Transverse colon (tissue), 4 donors: ENCODE measurements around the gene STON2. TPM values are rescaled to one million over a fixed set of nuclear protein-coding genes. Genes with fewer than 3 reads are reported as not detected.

ENCODE experiments used
- DNase-seq: peaks from one replicate; pipeline ENCODE4 v3.0.0-alpha.2; 2019
- H3K27ac ChIP-seq, 4 donors: fragments of 200-600 bp; sonication (generic); 2 replicates each; pipeline ENCODE4 v1.5.1; 2016 to 2018; ENCODE audit warnings: inconsistent platforms in 4 of 4
- H3K27me3 ChIP-seq: fragments of 200-600 bp; sonication (generic); 2 replicates; pipeline ENCODE4 v1.5.1; 2017; ENCODE audit warnings: inconsistent platforms
- H3K36me3 ChIP-seq, 4 donors: fragments of 200-600 bp; sonication (generic); 2 replicates each; pipeline ENCODE4 v1.5.1; 2017 to 2019; ENCODE audit warnings: inconsistent platforms in 4 of 4
- H3K4me1 ChIP-seq, 4 donors: fragments of 200-600 bp; sonication (generic); 2 replicates each; pipeline ENCODE4 v1.5.1; 2017 to 2020; ENCODE audit warnings: inconsistent platforms in 4 of 4
- H3K4me3 ChIP-seq, 4 donors: fragments of 200-600 bp; sonication (generic); 1 replicate in 1 of 4; 2 replicates in 3 of 4; pipeline versions ENCODE4 v1.5.1 to v1.6.1; 2017 to 2019; ENCODE audit warnings: inconsistent platforms in 4 of 4
- H3K9me3 ChIP-seq, 2 donors: fragments of 200-600 bp; sonication (generic); 2 replicates each; pipeline ENCODE4 v1.5.1; 2017 to 2019; ENCODE audit warnings: inconsistent platforms in 2 of 2
- CTCF ChIP-seq, 5 experiments: fragments of 200-600 bp in 3 of 5; fragments of 450-650 bp in 2 of 5; sonication (generic) in 3 of 5; IDR thresholded peaks; 1 replicate in 2 of 5; 2 replicates in 3 of 5; pipeline ENCODE4 v1.5.1; 2016 to 2017; ENCODE audit warnings: antibody characterized with exemption in 5 of 5, inconsistent platforms in 3 of 5, mild to moderate bottlenecking in 2 of 5, moderate library complexity in 1 of 5
- EP300 ChIP-seq: sonication (generic); formaldehyde crosslinking; IDR thresholded peaks from one replicate; pipeline ENCODE4 v1.6.1; 2017; ENCODE audit warnings: antibody characterized with exemption, low read depth
- POLR2A ChIP-seq: fragments of 450-650 bp; IDR thresholded peaks from one replicate; pipeline ENCODE4 v1.6.1; 2016; ENCODE audit warnings: antibody characterized with exemption, mild to moderate bottlenecking, moderate library complexity
- POLR2AphosphoS5 ChIP-seq, 3 donors: sonication (generic); formaldehyde crosslinking; IDR thresholded peaks; one replicate each; pipeline ENCODE4 v1.6.1; 2016; ENCODE audit warnings: antibody characterized with exemption in 3 of 3
- WGBS, 2 donors: methylation state at CpG; one replicate each; pipeline ENCODE4 v1.1.5; 2018; ENCODE audit warnings: low coverage in 1 of 2; 5-methylcytosine and 5-hydroxymethylcytosine counted together
- in situ Hi-C, 4 donors: fragments of 200-750 bp; cut with MboI; loops; one replicate each; pipeline versions ENCODE4 v1.15.0 to v1.15.1; 2017; ENCODE audit warnings: low sequenced_read_pairs in 3 of 4, low pct_ligation_motif_present in 1 of 4, low pct_unique_long_range_greater_than_20kb in 1 of 4
- intact Hi-C: fragments of 100-400 bp; cut with DNase I; formaldehyde crosslinking; loops from one replicate; pipeline ENCODE4 v1.15.1; 2023; ENCODE audit warnings: low total_unique reads
- total RNA-seq, 4 donors: library from RNA; depleted of rRNA; stranded (reverse); fragments of >200 nt; gene quantifications; one replicate each; pipeline ENCODE4 v1.1.0, GENCODE V29; 2016

Gene STON2
- total RNA-seq, 4 donors from 2014 or later = 10.8 to 39.4 (median 17.5) TPM

GRCh38 chr14:81273961-81274575 lies 126.1 kb downstream of the STON2 start:
- Histone ChIP-seq H3K4me1 (peaks cover 0 to 8% (median 4%) of the 10 kb centered on the region in 4 donors), H3K4me3 (no peak overlapping the region), H3K27ac (no peak overlapping the region), H3K9me3 (no peaks in the 10 kb centered on the region), H3K36me3 (no peaks in the 10 kb centered on the region), H3K27me3 (no peaks in the 10 kb centered on the region)
- TF ChIP-seq POLR2A = no peak
- TF ChIP-seq EP300 = no peak
- no peak for TF ChIP-seq POLR2AphosphoS5 (IDR thresholded peaks at IDR 0.05)
- TF ChIP-seq CTCF (IDR thresholded peaks at IDR 0.05) = no peak
- no peak for DNase-seq
- intact Hi-C loops = loop anchor here (5.0 kb wide), 1 partner anchor 178 kb away; no protein-coding TSS in a partner anchor
- WGBS, 2 donors = 73 to 82% methylated on average over 2 to 3 of the region's 3 CpGs
- in situ Hi-C loops = loop anchor here (5.0 to 10.0 kb wide), 3 partner anchors 171 to 191 kb away; no protein-coding TSS in a partner anchor

GRCh38 chr14:81273521-81273920 lies 126.6 kb downstream of the STON2 start:
- Histone ChIP-seq H3K36me3 (no peaks in the 10 kb centered on the region), H3K27ac (no peak overlapping the region), H3K27me3 (no peaks in the 10 kb centered on the region), H3K4me1 (peaks cover 0 to 8% (median 4%) of the 10 kb centered on the region in 4 donors), H3K9me3 (no peaks in the 10 kb centered on the region), H3K4me3 (no peak overlapping the region)
- intact Hi-C loops = loop anchor here (5.0 kb wide), 1 partner anchor 179 kb away; no protein-coding TSS in a partner anchor
- TF ChIP-seq POLR2AphosphoS5 (IDR thresholded peaks at IDR 0.05) = no peak
- TF ChIP-seq CTCF (IDR thresholded peaks at IDR 0.05) = no peak
- TF ChIP-seq POLR2A = no peak
- no peak for TF ChIP-seq EP300
- in situ Hi-C loops = loop anchor here (5.0 to 10.0 kb wide), 3 partner anchors 171 to 191 kb away; no protein-coding TSS in a partner anchor
- no peak for DNase-seq
- WGBS, 2 donors = 92 to 93% methylated on average over 2 to 9 of the region's 9 CpGs

GRCh38 chr14:81272317-81272716 lies 127.8 kb downstream of the STON2 start:
- H3K36me3 ChIP-seq = no peaks in the 10 kb centered on the region
- no peaks in the 10 kb centered on the region for H3K27me3 ChIP-seq
- TF ChIP-seq POLR2AphosphoS5 (IDR thresholded peaks at IDR 0.05) (no peak), EP300 (no peak), CTCF (IDR thresholded peaks at IDR 0.05) (no peak), POLR2A (no peak)
- H3K9me3 ChIP-seq = no peaks in the 10 kb centered on the region
- whole genome bisulfite sequencing, 2 donors = 73 to 87% methylated on average over 2 of the region's 2 CpGs
- intact Hi-C loops (loop anchor here (5.0 kb wide), 1 partner anchor 180 kb away; no protein-coding TSS in a partner anchor), in situ Hi-C loops (loop anchor here (5.0 to 10.0 kb wide), 3 partner anchors 172 to 192 kb away; no protein-coding TSS in a partner anchor)
- H3K4me3 ChIP-seq = no peak overlapping the region
- H3K27ac ChIP-seq = no peak overlapping the region
- no peak for DNase-seq
- H3K4me1 ChIP-seq = peaks cover 0 to 8% (median 4%) of the 10 kb centered on the region in 4 donors

GRCh38 chr14:81269979-81270375 lies 130.1 kb downstream of the STON2 start:
- in situ Hi-C loops = loop anchor here (5.0 to 10.0 kb wide), 3 partner anchors 175 to 195 kb away; no protein-coding TSS in a partner anchor
- Histone ChIP-seq H3K4me3 (no peak overlapping the region), H3K27me3 (no peaks in the 10 kb centered on the region), H3K4me1 (peaks cover 0 to 8% (median 4%) of the 10 kb centered on the region in 4 donors), H3K9me3 (no peaks in the 10 kb centered on the region), H3K36me3 (no peaks in the 10 kb centered on the region), H3K27ac (no peak overlapping the region)
- TF ChIP-seq CTCF (IDR thresholded peaks at IDR 0.05) = no peak
- TF ChIP-seq EP300 = no peak
- TF ChIP-seq POLR2A = no peak
- TF ChIP-seq POLR2AphosphoS5 (IDR thresholded peaks at IDR 0.05) = no peak
- intact Hi-C loops = loop anchor here (5.0 kb wide), 1 partner anchor 182 kb away; no protein-coding TSS in a partner anchor
- 73 to 84% methylated on average over 2 to 3 of the region's 3 CpGs for WGBS, 2 donors
- DNase-seq = no peak
